ENCODE data around the gene KRT17. TPM values are rescaled to one million over a fixed set of nuclear protein-coding genes. Genes with fewer than 3 reads are reported as not detected.

The KRT17 gene
- total and polyA plus RNA-seq, 9 of the 15 experiments (the other 6 are each of a cell fraction or from before 2014, with no cell fraction given): 0.23 to 0.25 TPM; not detected in 7

GRCh38 chr17:41666237-41666641 is 41.9 kb upstream of the KRT17 start:
- Histone ChIP-seq H3K27ac (ENCODE audit: extremely low read depth, low read depth, low read length) (peak overlapping the region; percentile 81), H2AFZ (ENCODE audit: low read depth, low read length) (peak overlapping the region; percentile 99), H3K27me3 (ENCODE audit: control insufficient read depth in 2 of 2, insufficient read depth in 2 of 2, low read length in 2 of 2) (no peaks in the 10 kb centered on the region), H3K36me3 (ENCODE audit: control insufficient read depth, insufficient read depth, low read length) (no peaks in the 10 kb centered on the region), H4K20me1 (replicated peaks; ENCODE audit: control insufficient read depth, insufficient read depth, low read length) (no peaks in the 10 kb centered on the region), H3K9me3 (replicated peaks; ENCODE audit: control insufficient read depth, insufficient read depth, low read depth, low read length) (no peaks in the 10 kb centered on the region), H3K4me3 (peak overlapping the region; percentile 39), H3K9ac (ENCODE audit: insufficient read depth in 1 of 2, low read depth in 2 of 2, low read length in 2 of 2) (peak overlapping the region; percentile 72 to 93), H3K79me2 (ENCODE audit: control insufficient read depth, insufficient read depth, low read length) (no peaks in the 10 kb centered on the region; the same call in 2 of the 3 replicates), H3K4me1 (replicated peaks in 1 of 2; ENCODE audit: control insufficient read depth in 2 of 2, insufficient read depth in 2 of 2, low read length in 2 of 2) (peaks cover 40 to 50% of the 10 kb centered on the region in 2 experiments), H3K9me1 (ENCODE audit: control insufficient read depth, insufficient read depth, low read length) (peaks cover 2% of the 10 kb centered on the region), H3K4me2 (ENCODE audit: insufficient read depth, low read length) (peak overlapping the region; percentile 91)
- CTCF ChIA-PET (ENCODE audit: low intra/inter-chr PET ratio): interaction anchor here (0.6 to 7.4 kb wide), 4 partner anchors 18 to 1051 kb away, joined by 3 to 135 read pairs (median 11); no protein-coding TSS in a partner anchor
- intact Hi-C loops (cut with micrococcal nuclease) (loop anchor here (2.0 to 10.0 kb wide), 3 partner anchors 181 to 849 kb away; partner anchors contain the start of genes KRT35 and KRT36), in situ Hi-C loops (cut with MboI) (loop anchor here (25.0 kb wide), 1 partner anchor 1054 kb away; no protein-coding TSS in a partner anchor)
- FAIRE-seq (no peak), ATAC-seq (peak; percentile 14), DNase-seq (ENCODE audit: extremely low read depth in 1 of 4, low spot score in 3 of 4) (peak in 2 of 4 experiments; percentile 32 to 53)
- BruUV-seq (replicated peaks): no TSS peak
- POLR2A ChIA-PET: interaction anchor here (0.6 to 12.5 kb wide), 7 partner anchors 9 to 755 kb away, joined by 3 to 124 read pairs (median 4); partner anchors contain the start of gene EIF1
- WGBS (ENCODE audit: insufficient coverage, low coverage, missing lambda C conversion rate): 17% methylated on average over 10 of the region's 11 CpGs
- TF ChIP-seq NBN (IDR thresholded peaks at IDR 0.05; ENCODE audit: low read depth) (no peak), RFX1 (IDR thresholded peaks at IDR 0.05) (peak; percentile 71), THAP12 (CRISPR knock-in tag; IDR thresholded peaks at IDR 0.05) (no peak), SUPT5H (IDR thresholded peaks at IDR 0.05) (0 out of 2 replicates have a peak, but pooled peaks have one; percentile 49), ESRRA (IDR thresholded peaks at IDR 0.05; ENCODE audit: borderline replicate concordance, low read depth) (peak; percentile 46; the same call in 1 of the 2 replicates), CBFB (CRISPR knock-in tag; IDR thresholded peaks at IDR 0.05) (no peak), NFATC3 (IDR thresholded peaks at IDR 0.05) (no peak), NR1H2 (CRISPR knock-in tag; IDR thresholded peaks at IDR 0.05) (no peak), MYBL2 (IDR thresholded peaks at IDR 0.05; ENCODE audit: low read depth) (no peak), MYBL2 (CRISPR knock-in tag; IDR thresholded peaks at IDR 0.05; ENCODE audit: borderline replicate concordance) (no peak), ZNF224 (CRISPR knock-in tag; IDR thresholded peaks at IDR 0.05) (no peak), DPF2 (IDR thresholded peaks at IDR 0.05) (no peak), POLR2A (conservative IDR thresholded peaks at IDR 0.05) (no peak; the same call in 1 of the 2 replicates), NCOR1 (IDR thresholded peaks at IDR 0.05) (no peak), TCF7 (IDR thresholded peaks at IDR 0.05; ENCODE audit: borderline replicate concordance) (no peak), ATF6 (CRISPR knock-in tag; IDR thresholded peaks at IDR 0.05) (no peak), XRCC3 (IDR thresholded peaks at IDR 0.05) (no peak), FOXA3 (CRISPR knock-in tag; conservative IDR thresholded peaks at IDR 0.05 in 1 of 2, IDR thresholded peaks at IDR 0.05 in 1 of 2) (no peak), ZNF316 (IDR thresholded peaks at IDR 0.05) (0 out of 2 replicates have a peak, but pooled peaks have one; percentile 13), ZNF282 (CRISPR knock-in tag; IDR thresholded peaks at IDR 0.05) (no peak)
- TF ChIP-seq, protein P1, sequence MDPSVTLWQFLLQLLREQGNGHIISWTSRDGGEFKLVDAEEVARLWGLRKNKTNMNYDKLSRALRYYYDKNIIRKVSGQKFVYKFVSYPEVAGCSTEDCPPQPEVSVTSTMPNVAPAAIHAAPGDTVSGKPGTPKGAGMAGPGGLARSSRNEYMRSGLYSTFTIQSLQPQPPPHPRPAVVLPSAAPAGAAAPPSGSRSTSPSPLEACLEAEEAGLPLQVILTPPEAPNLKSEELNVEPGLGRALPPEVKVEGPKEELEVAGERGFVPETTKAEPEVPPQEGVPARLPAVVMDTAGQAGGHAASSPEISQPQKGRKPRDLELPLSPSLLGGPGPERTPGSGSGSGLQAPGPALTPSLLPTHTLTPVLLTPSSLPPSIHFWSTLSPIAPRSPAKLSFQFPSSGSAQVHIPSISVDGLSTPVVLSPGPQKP (CRISPR knock-in tag; IDR thresholded peaks at IDR 0.05): no peak
